Liver (tissue), 9 donors: ENCODE results near the gene RRP15. TPM values are rescaled to one million over a fixed set of nuclear protein-coding genes. Genes with fewer than 3 reads are reported as not detected.

Experiments
- DNase-seq: peaks from one replicate; pipeline ENCODE4 v3.0.0-alpha.2; 2017; ENCODE audit warnings: low spot score
- H3K27ac ChIP-seq, 2 donors: one replicate each; pipeline ENCODE4 v1.7.0; 2013; ENCODE audit warnings: inconsistent platforms in 2 of 2, low read length in 2 of 2, control low read depth in 1 of 2, low read depth in 1 of 2, mild to moderate bottlenecking in 1 of 2
- H3K27me3 ChIP-seq, 4 donors: one replicate each; pipeline versions ENCODE4 v1.6.1 to v1.7.0; 2013; ENCODE audit warnings: low read length in 3 of 4, inconsistent platforms in 1 of 4, mild to moderate bottlenecking in 1 of 4, moderate library complexity in 1 of 4; ENCODE audit not compliant: control insufficient read depth in 4 of 4, insufficient read depth in 4 of 4
- H3K36me3 ChIP-seq, 4 donors: one replicate each; pipeline versions ENCODE4 v1.6.1 to v1.7.0; 2013; ENCODE audit warnings: low read length in 3 of 4, mild to moderate bottlenecking in 3 of 4, low read depth in 1 of 4, moderate library complexity in 1 of 4; ENCODE audit not compliant: control insufficient read depth in 4 of 4, insufficient read depth in 3 of 4
- H3K4me1 ChIP-seq, 4 donors: one replicate each; pipeline versions ENCODE4 v1.6.1 to v1.7.0; 2013; ENCODE audit warnings: low read length in 3 of 4, mild to moderate bottlenecking in 3 of 4, moderate library complexity in 1 of 4; ENCODE audit not compliant: control insufficient read depth in 4 of 4, insufficient read depth in 4 of 4
- H3K4me3 ChIP-seq, 3 donors: one replicate each; pipeline versions ENCODE4 v1.6.1 to v1.7.0; 2013; ENCODE audit warnings: low read length in 3 of 3, control low read depth in 1 of 3, low read depth in 1 of 3, mild to moderate bottlenecking in 1 of 3
- H3K9ac ChIP-seq, 2 donors: one replicate each; pipeline ENCODE4 v1.7.0; 2013; ENCODE audit warnings: low read length in 2 of 2, mild to moderate bottlenecking in 2 of 2, moderate library complexity in 2 of 2, control low read depth in 1 of 2, low read depth in 1 of 2
- H3K9me3 ChIP-seq, 4 donors: one replicate each; pipeline versions ENCODE4 v1.6.1 to v1.7.0; 2013; ENCODE audit warnings: low read length in 3 of 4; ENCODE audit not compliant: control insufficient read depth in 4 of 4
- EGR1 ChIP-seq, 2 donors: IDR thresholded peaks; 2 replicates each; pipeline ENCODE4 v1.6.1; 2016 to 2018; ENCODE audit warnings: antibody characterized with exemption in 2 of 2, low read depth in 2 of 2
- FOXA1 ChIP-seq: IDR thresholded peaks from 2 replicates; pipeline ENCODE4 v1.6.1; 2016; ENCODE audit warnings: antibody characterized with exemption
- FOXA2 ChIP-seq: IDR thresholded peaks from 2 replicates; pipeline ENCODE4 v1.6.1; 2016; ENCODE audit warnings: antibody characterized with exemption
- GABPA ChIP-seq, 2 donors: IDR thresholded peaks in 1 of 2; conservative IDR thresholded peaks in 1 of 2; 2 replicates each; pipeline ENCODE4 v1.6.1; 2016; ENCODE audit warnings: antibody characterized with exemption in 2 of 2, mild to moderate bottlenecking in 1 of 2, moderate library complexity in 1 of 2
- HNF4A ChIP-seq, 2 donors: conservative IDR thresholded peaks; 2 replicates each; pipeline ENCODE4 v1.6.1; 2016; ENCODE audit warnings: antibody characterized with exemption in 2 of 2, mild to moderate bottlenecking in 2 of 2
- HNF4G ChIP-seq: IDR thresholded peaks from 2 replicates; pipeline ENCODE4 v1.6.1; 2016; ENCODE audit warnings: antibody characterized with exemption
- JUND ChIP-seq, 2 donors: IDR thresholded peaks; 2 replicates each; pipeline ENCODE4 v1.6.1; 2016; ENCODE audit warnings: antibody characterized with exemption in 2 of 2
- NR2F2 ChIP-seq: IDR thresholded peaks from 2 replicates; pipeline ENCODE4 v1.6.1; 2016; ENCODE audit warnings: antibody characterized with exemption
- RAD21 ChIP-seq, 2 donors: IDR thresholded peaks; 2 replicates each; pipeline ENCODE4 v1.6.1; 2016; ENCODE audit warnings: antibody characterized with exemption in 2 of 2, mild to moderate bottlenecking in 2 of 2
- RXRA ChIP-seq, 2 donors: IDR thresholded peaks; 2 replicates each; pipeline ENCODE4 v1.6.1; 2017 to 2018; ENCODE audit warnings: antibody characterized with exemption in 2 of 2, mild to moderate bottlenecking in 1 of 2
- SP1 ChIP-seq: IDR thresholded peaks from 2 replicates; pipeline ENCODE4 v1.6.1; 2018; ENCODE audit warnings: antibody characterized with exemption, mild to moderate bottlenecking
- TAF1 ChIP-seq: conservative IDR thresholded peaks from 2 replicates; pipeline ENCODE4 v1.6.1; 2016; ENCODE audit warnings: antibody characterized with exemption, mild to moderate bottlenecking
- YY1 ChIP-seq: IDR thresholded peaks from 2 replicates; pipeline ENCODE4 v1.6.1; 2016; ENCODE audit warnings: antibody characterized with exemption, mild to moderate bottlenecking
- WGBS: extraction: QIAGEN DNeasy Blood & Tissue Kit; methylation state at CpG from one replicate; pipeline ENCODE4 v1.1.7; 2013; 5-methylcytosine and 5-hydroxymethylcytosine counted together
- polyA plus RNA-seq, 2 donors: library from polyadenylated mRNA; stranded (reverse) in 1 of 2; unstranded in 1 of 2; fragments of 200-250 nt in 1 of 2; fragments of >200 nt in 1 of 2; fragmentation: Nextera tagmentation in 1 of 2; extraction: Ambion mirVana in 1 of 2; gene quantifications; one replicate each; pipeline versions ENCODE4 v1.2.1 to v1.2.3, GENCODE V29; 2013 to 2015
- total RNA-seq, 2 donors: library from RNA; depleted of rRNA; stranded (reverse); fragments of >200 nt; gene quantifications; one replicate each; pipeline ENCODE4 v1.2.3, GENCODE V29; 2014
- TF ChIP-seq, protein P1 (sequence below): IDR thresholded peaks from 2 replicates; pipeline ENCODE4 v1.6.1; 2016; ENCODE audit warnings: antibody characterized with exemption, mild to moderate bottlenecking
- TF ChIP-seq, protein P2 (sequence below): fragments of 150-350 bp; IDR thresholded peaks from 2 replicates; pipeline ENCODE4 v1.5.1; 2017; ENCODE audit warnings: improper control_type of control experiment, low read depth, low read length; ENCODE audit not compliant: missing input control
- TF ChIP-seq, protein P3 (sequence below): IDR thresholded peaks from 2 replicates; pipeline ENCODE4 v1.6.1; 2016; ENCODE audit warnings: antibody characterized with exemption
- TF ChIP-seq, protein P4 (sequence below): IDR thresholded peaks from 2 replicates; pipeline ENCODE4 v1.6.1; 2016; ENCODE audit warnings: antibody characterized with exemption
- TF ChIP-seq, protein P5 (sequence below): IDR thresholded peaks from 2 replicates; pipeline ENCODE4 v1.6.1; 2016; ENCODE audit warnings: antibody characterized with exemption
- donor health status: healthy.
- donor health status: healthy.
- donor health status: healthy.
- donor health status: healthy.
- donor health status: healthy.

The RRP15 gene
- total and polyA plus RNA-seq, 4 donors: 2.4 to 9.2 (median 5.2) TPM

DNA sequence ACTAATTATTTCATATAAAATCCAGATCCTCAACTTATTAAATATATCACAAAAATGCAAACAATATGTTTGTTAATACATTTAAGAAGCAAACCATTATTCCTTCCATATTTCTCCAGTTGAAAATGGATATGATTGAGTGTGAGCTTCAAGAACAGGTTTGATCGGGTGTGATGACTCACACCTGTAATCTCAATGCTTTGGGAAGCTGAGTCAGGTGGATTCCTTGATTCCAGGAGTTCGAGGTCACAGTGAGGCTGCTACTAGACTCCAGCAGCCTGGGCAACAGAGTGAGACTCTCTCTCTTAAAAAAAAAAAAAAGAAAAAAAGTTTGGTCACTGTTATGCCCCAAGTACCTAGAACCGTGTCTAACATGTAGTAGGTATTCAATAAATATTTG, 42.9 kb upstream of the RRP15 start:
- Histone ChIP-seq H3K9ac (no peak overlapping the region), H3K27ac (no peak overlapping the region), H3K36me3 (no peaks in the 10 kb centered on the region), H3K27me3 (no peaks in the 10 kb centered on the region), H3K9me3 (no peaks in the 10 kb centered on the region), H3K4me3 (no peak overlapping the region), H3K4me1 (no peaks in the 10 kb centered on the region)
- DNase-seq: no peak
- 65% methylated on average over 3 of the region's 3 CpGs for WGBS
- TF ChIP-seq EGR1 (IDR thresholded peaks at IDR 0.05; ENCODE audit: low read depth in 2 of 2) (no peak), YY1 (no peak), RAD21 (IDR thresholded peaks at IDR 0.05) (no peak), GABPA (IDR thresholded peaks at IDR 0.05 in 1 of 2, conservative IDR thresholded peaks at IDR 0.05 in 1 of 2) (no peak), HNF4G (no peak), HNF4A (conservative IDR thresholded peaks at IDR 0.05) (no peak), RXRA (IDR thresholded peaks at IDR 0.05) (no peak), JUND (IDR thresholded peaks at IDR 0.05) (no peak), SP1 (no peak), FOXA1 (no peak), NR2F2 (no peak), TAF1 (no peak), FOXA2 (no peak)
- TF ChIP-seq, protein P1, sequence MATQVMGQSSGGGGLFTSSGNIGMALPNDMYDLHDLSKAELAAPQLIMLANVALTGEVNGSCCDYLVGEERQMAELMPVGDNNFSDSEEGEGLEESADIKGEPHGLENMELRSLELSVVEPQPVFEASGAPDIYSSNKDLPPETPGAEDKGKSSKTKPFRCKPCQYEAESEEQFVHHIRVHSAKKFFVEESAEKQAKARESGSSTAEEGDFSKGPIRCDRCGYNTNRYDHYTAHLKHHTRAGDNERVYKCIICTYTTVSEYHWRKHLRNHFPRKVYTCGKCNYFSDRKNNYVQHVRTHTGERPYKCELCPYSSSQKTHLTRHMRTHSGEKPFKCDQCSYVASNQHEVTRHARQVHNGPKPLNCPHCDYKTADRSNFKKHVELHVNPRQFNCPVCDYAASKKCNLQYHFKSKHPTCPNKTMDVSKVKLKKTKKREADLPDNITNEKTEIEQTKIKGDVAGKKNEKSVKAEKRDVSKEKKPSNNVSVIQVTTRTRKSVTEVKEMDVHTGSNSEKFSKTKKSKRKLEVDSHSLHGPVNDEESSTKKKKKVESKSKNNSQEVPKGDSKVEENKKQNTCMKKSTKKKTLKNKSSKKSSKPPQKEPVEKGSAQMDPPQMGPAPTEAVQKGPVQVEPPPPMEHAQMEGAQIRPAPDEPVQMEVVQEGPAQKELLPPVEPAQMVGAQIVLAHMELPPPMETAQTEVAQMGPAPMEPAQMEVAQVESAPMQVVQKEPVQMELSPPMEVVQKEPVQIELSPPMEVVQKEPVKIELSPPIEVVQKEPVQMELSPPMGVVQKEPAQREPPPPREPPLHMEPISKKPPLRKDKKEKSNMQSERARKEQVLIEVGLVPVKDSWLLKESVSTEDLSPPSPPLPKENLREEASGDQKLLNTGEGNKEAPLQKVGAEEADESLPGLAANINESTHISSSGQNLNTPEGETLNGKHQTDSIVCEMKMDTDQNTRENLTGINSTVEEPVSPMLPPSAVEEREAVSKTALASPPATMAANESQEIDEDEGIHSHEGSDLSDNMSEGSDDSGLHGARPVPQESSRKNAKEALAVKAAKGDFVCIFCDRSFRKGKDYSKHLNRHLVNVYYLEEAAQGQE: no peak
- TF ChIP-seq, protein P2, sequence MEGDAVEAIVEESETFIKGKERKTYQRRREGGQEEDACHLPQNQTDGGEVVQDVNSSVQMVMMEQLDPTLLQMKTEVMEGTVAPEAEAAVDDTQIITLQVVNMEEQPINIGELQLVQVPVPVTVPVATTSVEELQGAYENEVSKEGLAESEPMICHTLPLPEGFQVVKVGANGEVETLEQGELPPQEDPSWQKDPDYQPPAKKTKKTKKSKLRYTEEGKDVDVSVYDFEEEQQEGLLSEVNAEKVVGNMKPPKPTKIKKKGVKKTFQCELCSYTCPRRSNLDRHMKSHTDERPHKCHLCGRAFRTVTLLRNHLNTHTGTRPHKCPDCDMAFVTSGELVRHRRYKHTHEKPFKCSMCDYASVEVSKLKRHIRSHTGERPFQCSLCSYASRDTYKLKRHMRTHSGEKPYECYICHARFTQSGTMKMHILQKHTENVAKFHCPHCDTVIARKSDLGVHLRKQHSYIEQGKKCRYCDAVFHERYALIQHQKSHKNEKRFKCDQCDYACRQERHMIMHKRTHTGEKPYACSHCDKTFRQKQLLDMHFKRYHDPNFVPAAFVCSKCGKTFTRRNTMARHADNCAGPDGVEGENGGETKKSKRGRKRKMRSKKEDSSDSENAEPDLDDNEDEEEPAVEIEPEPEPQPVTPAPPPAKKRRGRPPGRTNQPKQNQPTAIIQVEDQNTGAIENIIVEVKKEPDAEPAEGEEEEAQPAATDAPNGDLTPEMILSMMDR: no peak
- TF ChIP-seq, protein P3, sequence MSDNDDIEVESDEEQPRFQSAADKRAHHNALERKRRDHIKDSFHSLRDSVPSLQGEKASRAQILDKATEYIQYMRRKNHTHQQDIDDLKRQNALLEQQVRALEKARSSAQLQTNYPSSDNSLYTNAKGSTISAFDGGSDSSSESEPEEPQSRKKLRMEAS: no peak
- TF ChIP-seq, protein P4, sequence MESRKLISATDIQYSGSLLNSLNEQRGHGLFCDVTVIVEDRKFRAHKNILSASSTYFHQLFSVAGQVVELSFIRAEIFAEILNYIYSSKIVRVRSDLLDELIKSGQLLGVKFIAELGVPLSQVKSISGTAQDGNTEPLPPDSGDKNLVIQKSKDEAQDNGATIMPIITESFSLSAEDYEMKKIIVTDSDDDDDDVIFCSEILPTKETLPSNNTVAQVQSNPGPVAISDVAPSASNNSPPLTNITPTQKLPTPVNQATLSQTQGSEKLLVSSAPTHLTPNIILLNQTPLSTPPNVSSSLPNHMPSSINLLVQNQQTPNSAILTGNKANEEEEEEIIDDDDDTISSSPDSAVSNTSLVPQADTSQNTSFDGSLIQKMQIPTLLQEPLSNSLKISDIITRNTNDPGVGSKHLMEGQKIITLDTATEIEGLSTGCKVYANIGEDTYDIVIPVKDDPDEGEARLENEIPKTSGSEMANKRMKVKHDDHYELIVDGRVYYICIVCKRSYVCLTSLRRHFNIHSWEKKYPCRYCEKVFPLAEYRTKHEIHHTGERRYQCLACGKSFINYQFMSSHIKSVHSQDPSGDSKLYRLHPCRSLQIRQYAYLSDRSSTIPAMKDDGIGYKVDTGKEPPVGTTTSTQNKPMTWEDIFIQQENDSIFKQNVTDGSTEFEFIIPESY: no peak
- TF ChIP-seq, protein P5, sequence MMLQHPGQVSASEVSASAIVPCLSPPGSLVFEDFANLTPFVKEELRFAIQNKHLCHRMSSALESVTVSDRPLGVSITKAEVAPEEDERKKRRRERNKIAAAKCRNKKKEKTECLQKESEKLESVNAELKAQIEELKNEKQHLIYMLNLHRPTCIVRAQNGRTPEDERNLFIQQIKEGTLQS: no peak
